ENCODE measurements around the gene FAM114A2. TPM values are rescaled to one million over a fixed set of nuclear protein-coding genes. Genes with fewer than 3 reads are reported as not detected.

FAM114A2 gene
- total RNA-seq, 1 experiment from 2014 or later: 12.9 TPM

- TF ChIP-seq, protein P1, sequence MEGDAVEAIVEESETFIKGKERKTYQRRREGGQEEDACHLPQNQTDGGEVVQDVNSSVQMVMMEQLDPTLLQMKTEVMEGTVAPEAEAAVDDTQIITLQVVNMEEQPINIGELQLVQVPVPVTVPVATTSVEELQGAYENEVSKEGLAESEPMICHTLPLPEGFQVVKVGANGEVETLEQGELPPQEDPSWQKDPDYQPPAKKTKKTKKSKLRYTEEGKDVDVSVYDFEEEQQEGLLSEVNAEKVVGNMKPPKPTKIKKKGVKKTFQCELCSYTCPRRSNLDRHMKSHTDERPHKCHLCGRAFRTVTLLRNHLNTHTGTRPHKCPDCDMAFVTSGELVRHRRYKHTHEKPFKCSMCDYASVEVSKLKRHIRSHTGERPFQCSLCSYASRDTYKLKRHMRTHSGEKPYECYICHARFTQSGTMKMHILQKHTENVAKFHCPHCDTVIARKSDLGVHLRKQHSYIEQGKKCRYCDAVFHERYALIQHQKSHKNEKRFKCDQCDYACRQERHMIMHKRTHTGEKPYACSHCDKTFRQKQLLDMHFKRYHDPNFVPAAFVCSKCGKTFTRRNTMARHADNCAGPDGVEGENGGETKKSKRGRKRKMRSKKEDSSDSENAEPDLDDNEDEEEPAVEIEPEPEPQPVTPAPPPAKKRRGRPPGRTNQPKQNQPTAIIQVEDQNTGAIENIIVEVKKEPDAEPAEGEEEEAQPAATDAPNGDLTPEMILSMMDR (conservative IDR thresholded peaks at IDR 0.05; ENCODE audit: low read depth, low read length): no peak
- no peak for TF ChIP-seq EZH2phosphoT487 (IDR thresholded peaks at IDR 0.05; ENCODE audit: borderline replicate concordance, low read length)
- TF ChIP-seq EZH2 (IDR thresholded peaks at IDR 0.05; ENCODE audit: low read length, unreplicated experiment): no peak
- intact Hi-C loops (cut with micrococcal nuclease): no loop called here
- BruUV-seq (replicated peaks): no TSS peak
- peaks cover 7% of the 10 kb centered on the region for H3K27me3 ChIP-seq (ENCODE audit: low read length)
- H3K36me3 ChIP-seq (ENCODE audit: low read depth, low read length): no peaks in the 10 kb centered on the region
- ChIA-PET POLR2A (ENCODE audit: unreplicated experiment) (interaction anchor here (0.6 kb wide), 1 partner anchor 351 kb away, joined by 5 read pairs; no protein-coding TSS in a partner anchor), CTCF (no interaction called here)
- no peaks in the 10 kb centered on the region for H4K20me1 ChIP-seq (ENCODE audit: low read length)
- no peaks in the 10 kb centered on the region for H3K79me2 ChIP-seq (ENCODE audit: low read length)
- no peak overlapping the region for H2AFZ ChIP-seq (ENCODE audit: low read length)
- H3K27ac ChIP-seq (ENCODE audit: low read length): no peak overlapping the region
- ATAC-seq: no peak
- H3K9ac ChIP-seq (ENCODE audit: low read length): no peak overlapping the region
- H3K9me2 ChIP-seq (replicated peaks; ENCODE audit: low read length): no peaks in the 10 kb centered on the region
- H3K4me3 ChIP-seq (ENCODE audit: low read length): no peak overlapping the region
- no peak for DNase-seq
- no peak overlapping the region for H3K4me2 ChIP-seq (ENCODE audit: low read length)
- no peaks in the 10 kb centered on the region for H3K9me3 ChIP-seq (ENCODE audit: low read length)
- no peaks in the 10 kb centered on the region for H3F3A ChIP-seq (ENCODE audit: low read length, unreplicated experiment)
- no peaks in the 10 kb centered on the region for H3K4me1 ChIP-seq (ENCODE audit: insufficient read depth, low read length)
Measured at GRCh38 chr5:153969563-153969895, 69.2 kb downstream of the FAM114A2 start.

DNA sequence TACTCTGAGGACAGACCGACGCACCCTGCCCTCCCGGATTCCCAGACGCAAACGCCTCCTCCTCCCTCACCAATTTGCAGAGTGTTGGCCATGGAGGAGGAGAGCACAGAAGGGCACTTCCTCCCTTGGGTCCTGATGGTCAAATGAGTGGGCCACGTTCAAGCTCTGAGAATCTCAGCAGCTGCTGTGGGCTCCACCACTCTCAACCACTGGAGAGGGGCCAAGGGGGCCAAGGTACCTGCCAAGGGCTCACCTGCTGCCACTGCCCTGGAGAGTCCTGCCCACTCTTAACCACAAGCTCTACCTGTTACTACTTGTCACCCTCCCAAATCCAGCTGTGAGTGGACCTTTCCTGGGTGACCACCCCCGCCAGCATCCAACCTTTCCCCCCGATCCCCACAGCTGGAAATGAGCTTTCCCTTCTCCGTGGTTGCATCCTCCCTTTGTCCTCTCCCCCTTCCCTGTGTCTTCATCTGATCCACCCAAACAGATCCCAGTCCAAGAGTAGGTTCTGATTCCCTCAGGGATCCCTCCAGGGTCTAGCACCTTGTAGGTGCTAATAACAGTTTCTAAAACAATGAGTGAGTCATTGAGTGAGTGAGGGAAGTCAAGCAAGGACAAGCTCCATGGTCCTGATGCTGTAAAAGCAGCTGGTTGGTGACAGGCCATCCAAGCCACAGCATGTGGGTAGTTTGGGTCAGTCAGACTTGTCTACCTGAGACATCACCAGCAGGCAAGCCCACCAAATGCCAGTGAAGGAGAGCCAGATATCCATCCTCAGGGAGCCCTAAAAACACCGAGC lies 69.7 kb downstream of the FAM114A2 start:
- Histone ChIP-seq H3K4me3 (ENCODE audit: low read length) (no peak overlapping the region), H3K27me3 (ENCODE audit: low read length) (peaks cover 7% of the 10 kb centered on the region), H3K27ac (ENCODE audit: low read length) (no peak overlapping the region), H3K9me3 (ENCODE audit: low read length) (no peaks in the 10 kb centered on the region), H3K79me2 (ENCODE audit: low read length) (no peaks in the 10 kb centered on the region), H2AFZ (ENCODE audit: low read length) (no peak overlapping the region), H4K20me1 (ENCODE audit: low read length) (no peaks in the 10 kb centered on the region), H3K9me2 (replicated peaks; ENCODE audit: low read length) (no peaks in the 10 kb centered on the region), H3F3A (ENCODE audit: low read length, unreplicated experiment) (no peaks in the 10 kb centered on the region), H3K4me2 (ENCODE audit: low read length) (no peak overlapping the region), H3K36me3 (ENCODE audit: low read depth, low read length) (no peaks in the 10 kb centered on the region), H3K4me1 (ENCODE audit: insufficient read depth, low read length) (no peaks in the 10 kb centered on the region), H3K9ac (ENCODE audit: low read length) (no peak overlapping the region)
- CTCF ChIA-PET: no interaction called here
- POLR2A ChIA-PET (ENCODE audit: unreplicated experiment): interaction anchor here (0.6 kb wide), 1 partner anchor 351 kb away, joined by 5 read pairs; no protein-coding TSS in a partner anchor
- BruUV-seq (replicated peaks): no TSS peak
- TF ChIP-seq EZH2phosphoT487 (IDR thresholded peaks at IDR 0.05; ENCODE audit: borderline replicate concordance, low read length): no peak
- TF ChIP-seq, protein P1 (conservative IDR thresholded peaks at IDR 0.05; ENCODE audit: low read depth, low read length): no peak
- intact Hi-C loops (cut with micrococcal nuclease): no loop called here
- ATAC-seq: no peak
- DNase-seq: no peak

All from PC-3 (cell line).